ENCODE data around the gene HDAC5.
"Not testable (repeated sequence)": the region's sequence is repeated elsewhere in the genome, so short reads cannot be mapped to it uniquely, and the experiment has no call there.

The HDAC5 gene

GRCh38 chr17:44132275-44132821 lies 8.9 kb upstream of the HDAC5 start:
- no peak for DNase-seq (ENCODE audit: low spot score)

- not testable (repeated sequence) for DNase-seq (ENCODE audit: low spot score)
Observed at GRCh38 chr17:44131372-44131771, 7.9 kb upstream of the HDAC5 start.

- DNase-seq (ENCODE audit: low spot score), result no peak
Observed at GRCh38 chr17:44130693-44131349, 7.4 kb upstream of the HDAC5 start.

GRCh38 chr17:44128383-44128782 lies 4.9 kb upstream of the HDAC5 start:
- no peak for DNase-seq (ENCODE audit: low spot score)

GRCh38 chr17:44124118-44124438 lies 637 bp upstream of the HDAC5 start:
- no peak for DNase-seq (ENCODE audit: low spot score)

GRCh38 chr17:44122816-44123355 lies 555 bp downstream of the HDAC5 start:
- no peak for DNase-seq (ENCODE audit: low spot score)

GRCh38 chr17:44121997-44122815 lies 1.2 kb downstream of the HDAC5 start:
- no peak for DNase-seq (ENCODE audit: low spot score)

- no peak for DNase-seq (ENCODE audit: low spot score)
Observed at GRCh38 chr17:44120851-44121605, 2.4 kb downstream of the HDAC5 start.

- DNase-seq (ENCODE audit: low spot score), result not testable (repeated sequence)
Observed at GRCh38 chr17:44120281-44120680, 3.2 kb downstream of the HDAC5 start.

- no peak for DNase-seq (ENCODE audit: low spot score)
Observed at GRCh38 chr17:44119798-44120197, 3.6 kb downstream of the HDAC5 start.

- no peak for DNase-seq (ENCODE audit: low spot score)
Observed at GRCh38 chr17:44119062-44119461, 4.4 kb downstream of the HDAC5 start.

- DNase-seq (ENCODE audit: low spot score), result no peak
Observed at GRCh38 chr17:44118427-44119050, 4.9 kb downstream of the HDAC5 start.

GRCh38 chr17:44117351-44117750 lies 6.1 kb downstream of the HDAC5 start:
- DNase-seq (ENCODE audit: low spot score), result no peak

- peak; percentile 70 for DNase-seq (ENCODE audit: low spot score)
Observed at GRCh38 chr17:44115585-44116415, 7.6 kb downstream of the HDAC5 start.

- DNase-seq (ENCODE audit: low spot score), result no peak
Observed at GRCh38 chr17:44113868-44114840, 9.3 kb downstream of the HDAC5 start.

GRCh38 chr17:44113382-44113781 lies 10.1 kb downstream of the HDAC5 start:
- DNase-seq (ENCODE audit: low spot score), result no peak

GRCh38 chr17:44112284-44113280 lies 10.9 kb downstream of the HDAC5 start:
- DNase-seq (ENCODE audit: low spot score), result no peak

- DNase-seq (ENCODE audit: low spot score), result no peak
Observed at GRCh38 chr17:44111777-44112176, 11.7 kb downstream of the HDAC5 start.
